COLO668 (cell line): Measurements from ENCODE around the gene DICER1.

ENCODE experiments used
- DNase-seq: peaks from one replicate; lab custom pipeline; 2025; ENCODE audit not compliant: unreplicated experiment; lab: John Stamatoyannopoulos, UW

The DICER1 gene

DNA sequence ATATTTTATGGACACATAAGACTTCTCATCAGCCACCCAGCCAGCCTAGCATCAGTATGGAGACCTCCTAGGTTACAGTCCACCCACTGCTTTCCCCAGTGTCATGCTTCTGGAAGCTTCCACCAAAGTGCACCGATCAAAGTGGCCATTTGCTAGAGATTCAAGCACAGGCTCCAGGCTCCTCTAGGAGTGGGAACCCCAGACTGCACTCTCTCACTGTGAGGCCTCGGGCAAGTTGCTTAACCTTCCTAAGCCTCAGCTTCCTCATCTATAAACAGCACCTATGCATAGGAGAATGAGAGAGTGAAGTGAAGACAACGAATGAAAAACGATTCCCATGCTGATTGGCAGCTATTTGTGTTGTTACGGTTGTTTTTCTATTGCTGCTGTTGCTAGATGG, 94.4 kb downstream of the DICER1 start:
- DNase-seq = no peak

DNA sequence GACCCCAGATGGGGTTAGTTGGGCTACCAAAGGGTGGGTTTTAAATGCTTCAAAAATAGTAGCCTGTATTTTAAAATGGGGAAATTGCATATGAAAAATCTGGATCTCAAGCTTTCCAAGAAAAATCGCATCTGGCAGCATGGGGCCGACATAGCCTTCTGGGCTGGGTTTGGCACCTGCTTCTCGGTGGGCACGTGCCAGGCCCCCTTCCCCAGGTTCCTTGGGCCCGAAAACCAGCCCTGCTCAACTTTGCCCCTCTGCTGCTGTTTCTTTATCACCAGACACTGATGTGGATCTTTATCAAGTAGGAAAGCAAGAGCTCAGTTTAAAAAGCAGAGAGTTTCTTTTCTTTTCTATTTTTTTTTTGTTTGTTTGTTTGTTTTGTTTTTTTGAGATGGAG, 95.1 kb downstream of the DICER1 start:
- no peak for DNase-seq

- DNase-seq = peak; percentile 44
These were observed 95.8 kb downstream of the DICER1 start for GRCh38 chr14:95061317-95062093.

DNA sequence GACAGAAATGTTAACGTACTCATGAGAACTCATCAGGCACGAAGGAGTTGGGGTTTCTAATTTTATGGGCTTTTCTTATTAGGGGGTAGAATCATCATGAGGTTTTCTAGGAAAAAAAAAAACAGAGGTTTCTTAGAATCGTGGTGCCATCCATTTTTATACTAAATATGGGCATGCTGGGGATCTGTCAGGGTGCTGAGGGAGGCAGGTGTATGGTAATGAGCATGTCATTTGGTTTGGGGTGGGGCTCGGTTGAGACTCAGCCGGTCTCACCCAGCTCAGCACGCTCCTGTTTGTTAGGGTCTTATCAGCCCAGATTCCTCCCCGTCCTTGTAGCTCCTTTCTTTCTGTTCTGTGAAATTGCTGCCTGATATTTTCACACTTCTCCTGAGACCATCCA, 98.2 kb downstream of the DICER1 start:
- no peak for DNase-seq

DNA sequence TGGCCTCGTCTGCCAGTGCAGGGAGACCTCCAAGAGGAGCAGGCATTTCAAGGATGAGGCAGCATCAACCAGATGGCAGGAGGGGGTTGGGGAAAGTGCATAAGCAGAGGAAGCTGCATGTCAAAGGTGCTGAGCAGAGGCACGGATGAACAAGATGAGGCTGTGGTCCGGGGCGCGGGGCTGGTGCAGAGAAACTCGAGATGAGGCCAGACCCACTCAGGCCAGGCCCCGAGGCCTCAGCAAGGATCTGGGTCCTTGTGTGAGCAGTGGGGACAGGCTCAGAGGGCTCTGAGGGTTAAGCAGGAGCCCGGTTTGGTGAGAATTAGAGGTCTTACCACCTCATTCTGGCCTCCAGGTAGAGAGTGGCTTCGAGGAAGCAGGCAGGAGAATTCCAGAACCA, 98.8 kb downstream of the DICER1 start:
- DNase-seq = no peak

- DNase-seq = no peak
These were observed 99.5 kb downstream of the DICER1 start for GRCh38 chr14:95057851-95058250.

GRCh38 chr14:95057147-95057546, 100.2 kb downstream of the DICER1 start:
- DNase-seq = no peak

DNA sequence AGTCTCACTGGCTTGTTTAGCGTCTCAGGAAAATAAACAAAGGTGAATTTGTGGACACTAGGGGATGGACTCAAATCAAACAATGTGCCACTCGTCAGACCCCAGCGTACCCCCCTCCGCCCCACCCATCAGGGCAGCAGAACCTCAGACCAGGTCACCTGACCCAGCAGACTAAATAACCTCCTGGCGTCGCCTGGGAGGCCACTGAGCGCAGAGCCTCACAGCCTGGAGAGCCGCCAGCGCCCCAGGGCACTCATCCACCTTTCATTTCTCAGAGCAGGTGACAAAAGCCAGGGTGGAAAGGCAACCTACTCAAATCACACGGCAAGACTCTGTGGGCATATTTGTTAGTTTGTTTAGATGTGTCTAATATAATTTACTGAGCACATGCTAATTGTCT, 100.9 kb downstream of the DICER1 start:
- peak; percentile 92 for DNase-seq

GRCh38 chr14:95055318-95055717, 102.0 kb downstream of the DICER1 start:
- DNase-seq = no peak

- DNase-seq = no peak
These were observed 102.7 kb downstream of the DICER1 start for GRCh38 chr14:95054346-95055280.

- DNase-seq = no peak
These were observed 105.2 kb downstream of the DICER1 start for GRCh38 chr14:95052016-95052585.

DNA sequence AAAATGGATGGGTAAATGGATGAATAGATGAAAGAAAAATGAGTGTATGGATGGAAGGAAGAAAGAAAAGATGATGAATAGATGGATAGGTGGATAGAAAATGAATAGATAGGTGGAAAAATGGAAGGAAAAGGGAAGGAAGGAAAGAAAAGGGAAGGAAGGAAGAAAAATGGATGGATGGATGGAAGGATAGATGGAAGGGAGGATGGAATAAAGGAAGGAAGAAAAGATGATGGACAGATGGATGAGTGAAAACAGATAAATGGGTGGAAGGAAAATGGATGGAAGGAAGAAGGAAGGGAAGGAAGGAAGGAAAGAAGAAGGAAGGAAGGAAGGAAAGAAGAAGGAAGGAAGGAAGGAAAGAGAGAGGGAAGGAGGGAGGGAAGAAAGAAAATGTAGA, 107.4 kb downstream of the DICER1 start:
- DNase-seq = no peak

GRCh38 chr14:95048771-95049312, 108.5 kb downstream of the DICER1 start:
- DNase-seq = no peak

- no peak for DNase-seq
These were observed 109.6 kb downstream of the DICER1 start for GRCh38 chr14:95047754-95048153.

- peak; percentile 74 for DNase-seq
These were observed 110.3 kb downstream of the DICER1 start for GRCh38 chr14:95046711-95047681.

- DNase-seq = no peak
These were observed 111.4 kb downstream of the DICER1 start for GRCh38 chr14:95045836-95046430.

DNA sequence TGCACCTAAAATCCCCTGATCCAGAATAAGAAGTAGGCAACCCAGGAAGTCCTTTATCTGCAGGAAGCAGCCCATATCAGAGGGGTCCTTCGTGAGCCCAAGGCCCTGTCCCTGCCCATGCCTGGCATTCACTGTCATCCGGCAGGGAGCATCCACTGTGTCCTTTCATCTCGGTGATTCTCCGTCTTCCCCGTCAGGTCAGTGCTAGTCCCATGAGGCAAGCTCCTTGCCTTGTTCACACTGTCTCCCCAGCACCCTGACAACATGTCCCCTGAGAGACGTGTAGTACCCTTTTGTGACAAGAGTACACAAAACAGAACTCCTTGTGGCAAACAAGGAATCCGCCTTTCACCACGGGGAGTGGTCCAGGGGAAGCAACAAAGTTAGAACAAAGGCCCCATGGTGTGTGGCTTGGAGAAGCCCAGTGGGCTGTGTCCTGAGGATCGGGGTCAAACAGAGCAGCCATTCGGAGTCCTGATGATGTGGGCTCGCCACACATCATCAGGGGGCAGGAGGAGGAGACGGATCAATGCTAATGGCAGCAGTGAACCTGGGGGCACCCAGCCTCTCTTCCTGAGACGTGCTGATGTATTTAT, 112.1 kb downstream of the DICER1 start:
- DNase-seq = no peak

GRCh38 chr14:95044463-95045105, 112.7 kb downstream of the DICER1 start:
- DNase-seq = peak; percentile 56
